KOPT-K1 (cell line): ENCODE measurements around the gene SUFU.
"Not testable (repeated sequence)": the region's sequence is repeated elsewhere in the genome, so short reads cannot be mapped to it uniquely, and the experiment has no call there.

Experiments used
- H3K27ac ChIP-seq: fragments of 200-600 bp; sonication (generic); 2 replicates; pipeline ENCODE4 v1.5.1; 2016; ENCODE audit warnings: antibody characterized with exemption, mild to moderate bottlenecking, low read depth, low read length; ENCODE audit not compliant: poor library complexity, severe bottlenecking
- H3K36me3 ChIP-seq: fragments of 200-600 bp; sonication (generic); 2 replicates; pipeline ENCODE4 v1.5.1; 2017; ENCODE audit warnings: antibody characterized with exemption, mild to moderate bottlenecking, low read length, moderate library complexity; ENCODE audit not compliant: insufficient read depth
- H3K9me3 ChIP-seq: fragments of 200-600 bp; sonication (generic); 2 replicates; pipeline ENCODE4 v1.5.1; 2017; ENCODE audit warnings: antibody characterized with exemption, low read length, mild to moderate bottlenecking; ENCODE audit not compliant: insufficient read depth, poor library complexity, severe bottlenecking

The SUFU gene

GRCh38 chr10:102517553-102517952 lies 13.8 kb downstream of the SUFU start:
- Histone ChIP-seq H3K9me3 (no peaks in the 10 kb centered on the region), H3K36me3 (peaks cover 41% of the 10 kb centered on the region), H3K27ac (no peak overlapping the region)

- no peaks in the 10 kb centered on the region for H3K9me3 ChIP-seq
- no peak overlapping the region for H3K27ac ChIP-seq
- peaks cover 37% of the 10 kb centered on the region for H3K36me3 ChIP-seq
Measured at GRCh38 chr10:102519246-102519825, 15.6 kb downstream of the SUFU start.

GRCh38 chr10:102522874-102523249 lies 19.1 kb downstream of the SUFU start:
- H3K36me3 ChIP-seq = peaks cover 23% of the 10 kb centered on the region
- H3K9me3 ChIP-seq = no peaks in the 10 kb centered on the region
- H3K27ac ChIP-seq = no peak overlapping the region

- peaks cover 23% of the 10 kb centered on the region for H3K36me3 ChIP-seq
- no peak overlapping the region for H3K27ac ChIP-seq
- no peaks in the 10 kb centered on the region for H3K9me3 ChIP-seq
Measured at GRCh38 chr10:102523250-102524029, 19.7 kb downstream of the SUFU start.

GRCh38 chr10:102524746-102525145 lies 21.0 kb downstream of the SUFU start:
- H3K27ac ChIP-seq = no peak overlapping the region
- H3K36me3 ChIP-seq = peaks cover 23% of the 10 kb centered on the region
- H3K9me3 ChIP-seq = no peaks in the 10 kb centered on the region

DNA sequence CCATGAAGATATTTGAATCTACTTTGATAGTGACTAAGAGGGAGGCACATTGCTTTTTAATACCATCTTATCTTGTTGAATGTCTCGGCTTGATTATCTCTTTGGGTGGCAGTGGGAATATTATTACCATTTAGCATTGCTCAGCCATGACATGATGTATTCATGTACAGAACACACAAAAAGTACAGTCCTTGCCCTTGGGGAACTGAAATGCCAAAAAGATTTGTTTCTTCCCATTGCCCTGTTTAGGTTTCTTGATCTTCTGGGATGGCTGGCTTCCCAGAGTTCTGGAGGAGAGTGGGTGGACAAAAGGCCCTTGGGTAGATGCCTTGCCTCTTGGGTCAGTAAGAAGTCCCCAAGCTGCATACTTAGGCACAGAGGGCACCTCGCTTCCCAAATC lies 23.8 kb downstream of the SUFU start:
- Histone ChIP-seq H3K36me3 (peaks cover 12% of the 10 kb centered on the region), H3K9me3 (no peaks in the 10 kb centered on the region), H3K27ac (no peak overlapping the region)

DNA sequence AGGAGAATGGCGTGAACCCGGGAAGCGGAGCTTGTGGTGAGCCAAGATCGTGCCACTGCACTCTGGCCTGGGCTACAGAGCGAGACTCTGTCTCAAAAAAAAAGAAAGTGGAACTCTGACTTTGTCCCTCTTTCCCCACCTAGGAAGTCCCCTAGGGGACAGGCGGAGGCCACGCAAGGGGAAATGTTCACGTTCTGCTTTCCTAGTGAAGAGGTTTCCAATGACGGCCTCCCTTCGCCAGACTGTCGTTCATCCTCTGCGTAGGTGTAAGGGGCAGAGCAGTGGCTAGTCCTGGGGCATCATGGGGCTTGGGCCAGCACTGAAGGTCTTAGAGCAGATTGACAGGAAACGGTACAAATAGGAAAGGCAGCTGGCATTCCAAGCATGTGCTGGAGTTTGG lies 30.6 kb downstream of the SUFU start:
- H3K36me3 ChIP-seq = no peaks in the 10 kb centered on the region; the same call in 1 of the 2 replicates

DNA sequence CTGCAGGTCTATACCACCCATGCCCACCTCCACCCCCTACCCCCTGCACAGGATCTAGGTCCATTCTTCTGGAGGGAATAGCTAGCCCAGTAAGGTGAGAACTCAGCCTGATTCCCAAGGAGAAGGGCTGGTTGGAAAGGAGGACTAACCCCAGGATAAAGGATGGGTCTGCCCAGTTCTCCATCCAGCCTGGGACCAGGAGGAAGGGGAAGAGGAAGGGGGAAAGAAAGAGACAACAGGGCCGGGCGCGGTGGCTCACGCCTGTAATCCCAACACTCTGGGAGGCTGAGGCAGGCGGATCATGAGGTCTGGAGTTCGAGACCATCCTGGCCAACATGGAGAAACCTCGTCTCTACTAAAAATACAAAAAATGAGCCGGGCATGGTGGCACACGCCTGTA lies 31.2 kb downstream of the SUFU start:
- H3K36me3 ChIP-seq, H3K27ac ChIP-seq, H3K9me3 ChIP-seq: not testable (repeated sequence)

More for the DNA sequence above, 30.6 kb downstream of the SUFU start:
- Histone ChIP-seq H3K9me3 (no peaks in the 10 kb centered on the region), H3K27ac (no peak overlapping the region)

DNA sequence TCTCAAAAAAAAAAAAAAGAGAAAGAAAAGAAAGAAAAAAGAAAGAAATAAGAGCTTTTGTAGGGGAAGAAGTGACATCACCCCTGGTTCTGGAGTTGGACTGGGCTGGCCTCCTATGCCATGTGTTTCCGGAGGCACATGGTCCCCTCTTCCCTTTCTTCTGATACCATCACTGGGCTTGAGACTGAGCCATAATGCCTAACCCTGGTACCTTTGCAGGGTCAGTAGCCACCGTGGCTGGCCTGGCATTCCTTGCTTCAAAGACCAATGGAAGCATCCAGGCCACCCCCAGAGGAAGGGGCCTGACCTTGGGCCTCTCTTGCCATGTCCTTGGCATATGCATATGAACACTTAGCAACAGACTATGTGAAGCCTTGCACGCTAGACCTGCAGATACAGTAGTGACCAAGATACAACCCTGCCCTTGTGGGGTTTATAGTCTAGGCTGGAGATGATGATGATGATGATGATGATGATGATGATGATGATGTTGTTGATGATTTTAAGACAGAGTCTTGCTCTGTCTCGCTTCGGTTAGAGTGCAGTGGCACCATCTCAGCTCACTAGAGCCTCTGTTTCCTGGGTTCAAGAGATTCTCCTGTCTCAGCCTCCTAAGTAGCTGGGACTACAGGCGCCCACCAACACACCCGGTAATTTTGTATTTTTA lies 31.8 kb downstream of the SUFU start:
- Histone ChIP-seq H3K9me3 (no peaks in the 10 kb centered on the region), H3K36me3 (no peaks in the 10 kb centered on the region; the same call in 1 of the 2 replicates), H3K27ac (no peak overlapping the region)

- H3K9me3 ChIP-seq = no peaks in the 10 kb centered on the region
- H3K27ac ChIP-seq = no peak overlapping the region
- H3K36me3 ChIP-seq = no peaks in the 10 kb centered on the region; the same call in 1 of the 2 replicates
Measured at GRCh38 chr10:102537367-102537766, 33.6 kb downstream of the SUFU start.

GRCh38 chr10:102537948-102538347 lies 34.2 kb downstream of the SUFU start:
- Histone ChIP-seq H3K9me3 (no peaks in the 10 kb centered on the region), H3K27ac (no peak overlapping the region), H3K36me3 (no peaks in the 10 kb centered on the region; the same call in 1 of the 2 replicates)

- Histone ChIP-seq H3K27ac (no peak overlapping the region), H3K36me3 (no peaks in the 10 kb centered on the region; the same call in 1 of the 2 replicates), H3K9me3 (no peaks in the 10 kb centered on the region)
Measured at GRCh38 chr10:102538811-102539210, 35.0 kb downstream of the SUFU start.

- Histone ChIP-seq H3K36me3 (no peaks in the 10 kb centered on the region; the same call in 1 of the 2 replicates), H3K9me3 (no peaks in the 10 kb centered on the region), H3K27ac (no peak overlapping the region)
Measured at GRCh38 chr10:102540023-102540422, 36.3 kb downstream of the SUFU start.

DNA sequence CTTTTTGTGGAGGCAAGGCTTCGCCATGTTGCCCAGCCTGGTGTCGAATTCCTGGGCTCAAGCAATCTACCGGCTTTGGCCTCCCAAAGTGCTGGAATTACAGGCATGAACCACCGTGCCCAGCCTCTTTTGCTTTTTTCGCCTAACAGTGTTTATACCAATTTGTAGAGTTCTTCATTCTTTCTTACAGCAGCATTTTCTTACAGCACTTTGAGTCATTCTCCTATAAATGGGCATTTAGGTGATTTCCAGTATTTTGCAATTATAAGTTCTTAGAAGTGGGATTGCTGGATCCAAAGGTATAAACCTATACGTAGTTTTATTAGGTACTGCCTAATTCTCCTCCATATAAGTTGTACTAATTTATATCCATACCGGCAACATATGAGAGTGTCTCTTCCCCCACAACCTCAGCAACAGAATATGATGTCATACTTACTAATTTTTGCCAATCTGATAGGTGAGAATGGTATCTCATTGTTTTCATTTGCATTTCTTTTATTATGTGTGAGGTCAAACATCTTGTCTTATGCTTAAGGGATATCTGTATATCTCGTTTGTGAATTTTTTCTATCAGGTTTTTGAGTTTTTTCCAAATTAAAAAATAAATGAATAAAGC lies 39.1 kb downstream of the SUFU start:
- no peak overlapping the region for H3K27ac ChIP-seq
- H3K36me3 ChIP-seq = no peaks in the 10 kb centered on the region
- no peaks in the 10 kb centered on the region for H3K9me3 ChIP-seq

DNA sequence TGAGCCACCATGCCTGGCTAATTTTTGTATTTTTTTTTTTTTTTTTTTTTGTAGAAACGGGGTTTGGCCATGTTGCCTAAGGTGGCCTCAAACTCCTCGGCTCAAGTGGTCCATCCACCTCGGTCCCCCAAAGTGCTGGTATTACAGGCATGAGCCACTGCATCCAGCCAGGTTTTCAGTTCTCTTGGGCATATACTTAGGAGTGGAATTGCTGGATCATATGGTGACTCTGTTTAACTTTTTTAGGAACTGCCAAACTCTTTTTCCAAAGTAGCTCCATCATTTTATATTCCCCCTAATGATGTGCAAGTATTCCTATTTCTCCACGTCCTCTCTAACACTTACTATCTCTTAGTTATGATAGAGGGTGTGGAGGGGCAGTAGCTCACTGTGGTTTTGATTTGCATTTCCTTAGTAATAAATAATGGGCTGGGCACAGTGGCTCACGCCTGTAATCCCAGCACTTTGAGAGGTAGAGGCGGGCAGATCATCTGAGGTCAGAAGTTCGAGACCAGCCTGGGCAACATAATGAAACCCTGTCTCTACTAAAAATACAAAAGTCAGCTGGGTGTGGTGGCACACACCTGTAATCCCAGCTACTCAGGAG lies 41.6 kb downstream of the SUFU start:
- H3K9me3 ChIP-seq = no peaks in the 10 kb centered on the region
- no peak overlapping the region for H3K27ac ChIP-seq
- H3K36me3 ChIP-seq = no peaks in the 10 kb centered on the region
